Skeletal muscle satellite cell (primary cell): ENCODE measurements around the gene TAS2R3. TPM values are rescaled to one million over a fixed set of nuclear protein-coding genes. Genes with fewer than 3 reads are reported as not detected.

ENCODE experiments used
- H3K27me3 ChIP-seq: 2 replicates; pipeline ENCODE4 v1.7.0; 2013; ENCODE audit warnings: low read length; ENCODE audit not compliant: control insufficient read depth, insufficient read depth
- H3K36me3 ChIP-seq: 2 replicates; pipeline ENCODE4 v1.7.0; 2013; ENCODE audit warnings: mild to moderate bottlenecking, control low read depth, low read length; ENCODE audit not compliant: insufficient read depth
- H3K4me1 ChIP-seq: 2 replicates; pipeline ENCODE4 v1.7.0; 2013; ENCODE audit warnings: low read length; ENCODE audit not compliant: control insufficient read depth, insufficient read depth
- H3K4me2 ChIP-seq: 2 replicates; pipeline ENCODE4 v1.7.0; 2013; ENCODE audit warnings: mild to moderate bottlenecking, low read length
- H3K4me3 ChIP-seq: 2 replicates; pipeline ENCODE4 v1.7.0; 2013; ENCODE audit warnings: low read length
- H3K9ac ChIP-seq: 2 replicates; pipeline ENCODE4 v1.7.0; 2013; ENCODE audit warnings: mild to moderate bottlenecking, low read depth, low read length, moderate library complexity
- H3K9me3 ChIP-seq: replicated peaks from 2 replicates; pipeline ENCODE4 v1.7.0; 2013; ENCODE audit warnings: mild to moderate bottlenecking, control low read depth, low read length
- small RNA-seq: library from RNA; depleted of rRNA; stranded (forward); fragments of <200 nt; gene quantifications from one replicate; pipeline ENCODE3, GENCODE V24; 2012

TAS2R3 gene

GRCh38 chr7:141789917-141790316 lies 26.0 kb downstream of the TAS2R3 start, which contains the start of gene TAS2R5:
Gene TAS2R5 (plus strand): TSS chr7:141790217. CDS start chr7:141790362, 145 bp downstream.
- no peaks in the 10 kb centered on the region for H3K9me3 ChIP-seq
- H3K9ac ChIP-seq: no peak within 1 kb of the TSS
- no peaks in the 10 kb centered on the region for H3K27me3 ChIP-seq
- H3K4me1 ChIP-seq: no peaks in the 10 kb centered on the region
- no peaks in the 10 kb centered on the region for H3K36me3 ChIP-seq
- H3K4me2 ChIP-seq: no peak within 1 kb of the TSS
- no peak within 1 kb of the TSS for H3K4me3 ChIP-seq

- Histone ChIP-seq H3K9ac (no peak overlapping the region), H3K4me1 (no peaks in the 10 kb centered on the region), H3K36me3 (no peaks in the 10 kb centered on the region), H3K27me3 (no peaks in the 10 kb centered on the region), H3K4me2 (no peak overlapping the region), H3K4me3 (no peak overlapping the region), H3K9me3 (no peaks in the 10 kb centered on the region)
These were observed 28.6 kb downstream of the TAS2R3 start for GRCh38 chr7:141792526-141792925.

Small RNA genes within 50 kb of the gene (small RNA-seq; reads per million reads assigned to genes)
- gene RNU1-82P: not detected
